Endothelial cell of umbilical vein (primary cell): ENCODE results near the gene FES.

Experiments
- CTCF ChIP-seq, 2 donors: IDR thresholded peaks; 1 replicate in 1 of 2; 2 replicates in 1 of 2; pipeline ENCODE4 v1.5.1; 2011; ENCODE audit warnings: low read length in 2 of 2, mild to moderate bottlenecking in 2 of 2, moderate library complexity in 2 of 2, control low read depth in 1 of 2, inconsistent platforms in 1 of 2, low read depth in 1 of 2; ENCODE audit not compliant: insufficient read depth in 1 of 2; ENCODE audit errors: extremely low read depth in 1 of 2
- EZH2 ChIP-seq: IDR thresholded peaks from 2 replicates; pipeline ENCODE4 v1.6.1; 2012; ENCODE audit warnings: borderline replicate concordance, low read depth, mild to moderate bottlenecking, moderate library complexity, low read length, inconsistent platforms; ENCODE audit not compliant: severe bottlenecking

- no peak for TF ChIP-seq EZH2
- no peak for TF ChIP-seq CTCF (IDR thresholded peaks at IDR 0.05; ENCODE audit: extremely low read depth in 1 of 2, insufficient read depth in 1 of 2, low read depth in 1 of 2, low read length in 2 of 2)
Observed at GRCh38 chr15:90883976-90884718, at the start of gene FES.
